Stimulated activated CD8-positive, alpha-beta memory T cell treated with anti-CD3 and anti-CD28 coated beads, Interleukin-4, amount 100 ng/mL, for 4 hours (primary cell): ENCODE measurements around the gene RGCC.

Experiments used
- DNase-seq, 2 donors: peaks; one replicate each; pipeline ENCODE4 v3.0.0-alpha.2; 2020; ENCODE audit warnings: low read depth in 2 of 2, low spot score in 1 of 2

Gene RGCC

GRCh38 chr13:41514853-41515395 is 57.6 kb downstream of the RGCC start:
- no peak for DNase-seq

- DNase-seq: no peak
Measured at GRCh38 chr13:41515491-41516139, 58.3 kb downstream of the RGCC start.

- no peak for DNase-seq
Measured at GRCh38 chr13:41516166-41516565, 58.8 kb downstream of the RGCC start.

- no peak for DNase-seq
Measured at GRCh38 chr13:41516760-41517159, 59.4 kb downstream of the RGCC start.

GRCh38 chr13:41520016-41520659 is 62.8 kb downstream of the RGCC start:
- DNase-seq: no peak
